Gastrocnemius medialis (tissue), 4 donors: ENCODE results near the gene AGFG2. TPM values are rescaled to one million over a fixed set of nuclear protein-coding genes. Genes with fewer than 3 reads are reported as not detected.

ENCODE experiments used
- ATAC-seq, 2 donors: fragments of 150-250 bp; one replicate each; pipeline ENCODE4 v1.9.1; 2016
- DNase-seq, 2 donors: peaks; one replicate each; pipeline ENCODE4 v3.0.0-alpha.2; 2019
- H3K27ac ChIP-seq, 4 donors: fragments of 200-600 bp; sonication (generic); 1 replicate in 1 of 4; 2 replicates in 3 of 4; pipeline ENCODE4 v1.5.1; 2016 to 2018; ENCODE audit warnings: mild to moderate bottlenecking in 2 of 4, moderate library complexity in 1 of 4
- H3K27me3 ChIP-seq, 3 donors: fragments of 200-600 bp; sonication (generic) in 2 of 3; 1 replicate in 1 of 3; 2 replicates in 2 of 3; pipeline versions ENCODE4 v1.5.1 to v1.6.0; 2016 to 2019; ENCODE audit warnings: mild to moderate bottlenecking in 1 of 3, moderate library complexity in 1 of 3
- H3K36me3 ChIP-seq, 2 donors: fragments of 200-600 bp; sonication (generic) in 1 of 2; one replicate each; pipeline ENCODE4 v1.5.1; 2017 to 2018
- H3K4me1 ChIP-seq, 2 donors: fragments of 200-600 bp; sonication (generic) in 1 of 2; one replicate each; pipeline ENCODE4 v1.5.1; 2016 to 2017; ENCODE audit warnings: mild to moderate bottlenecking in 2 of 2
- H3K4me3 ChIP-seq, 4 donors: fragments of 200-600 bp; sonication (generic) in 3 of 4; 1 replicate in 1 of 4; 2 replicates in 3 of 4; pipeline ENCODE4 v1.5.1; 2016 to 2019; ENCODE audit warnings: mild to moderate bottlenecking in 2 of 4
- H3K9me3 ChIP-seq, 3 donors: fragments of 200-600 bp; sonication (generic) in 2 of 3; 1 replicate in 1 of 3; 2 replicates in 2 of 3; pipeline ENCODE4 v1.5.1; 2016 to 2019
- CTCF ChIP-seq, 5 experiments: fragments of 450-650 bp in 3 of 5; fragments of 200-600 bp in 2 of 5; sonication (generic) in 2 of 5; IDR thresholded peaks in 4 of 5; conservative IDR thresholded peaks in 1 of 5; 1 replicate in 4 of 5; 2 replicates in 1 of 5; pipeline ENCODE4 v1.5.1; 2016 to 2019; ENCODE audit warnings: antibody characterized with exemption in 5 of 5, mild to moderate bottlenecking in 3 of 5, moderate library complexity in 3 of 5
- POLR2A ChIP-seq, 2 donors: fragments of 450-650 bp; IDR thresholded peaks; one replicate each; pipeline ENCODE4 v1.6.1; 2017; ENCODE audit warnings: antibody characterized with exemption in 2 of 2, mild to moderate bottlenecking in 2 of 2, moderate library complexity in 2 of 2
- in situ Hi-C, 4 donors: fragments of 200-750 bp; cut with MboI; loops; one replicate each; pipeline versions ENCODE4 v1.15.0 to v1.8.0; 2017; ENCODE audit warnings: low sequenced_read_pairs in 4 of 4
- intact Hi-C: fragments of 100-400 bp; cut with DNase I; formaldehyde crosslinking; loops from one replicate; pipeline ENCODE4 v1.15.1; 2023; ENCODE audit warnings: low total_unique reads
- total RNA-seq, 4 donors: library from RNA; depleted of rRNA; stranded (reverse); fragments of >200 nt; gene quantifications; one replicate each; pipeline versions ENCODE4 v1.1.0 to v1.2.3, GENCODE V29; 2016

The AGFG2 gene
- total RNA-seq, 4 donors from 2014 or later: 10.7 to 16.4 (median 13.5) TPM

DNA sequence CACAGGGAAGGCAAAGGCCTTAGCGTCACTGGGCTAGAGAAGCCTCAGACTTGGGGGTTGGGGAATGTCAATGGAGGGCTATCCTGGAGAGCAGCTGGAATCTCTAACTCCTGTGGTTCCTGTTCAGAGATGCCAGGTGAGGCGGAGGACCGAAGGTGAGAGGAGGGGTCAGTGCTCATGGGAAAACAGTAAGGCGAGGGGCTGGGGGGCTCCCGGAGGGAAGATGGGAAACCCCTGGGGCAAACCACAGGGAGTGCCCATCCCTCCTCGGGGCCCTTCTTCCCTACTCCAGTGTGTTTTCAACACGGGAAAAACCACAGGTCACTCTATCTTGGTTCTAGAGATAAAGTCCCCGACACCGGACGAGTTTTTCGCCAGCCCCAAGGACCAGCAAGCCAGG lies 43.6 kb downstream of the AGFG2 start:
- no peak overlapping the region for H3K4me3 ChIP-seq
- in situ Hi-C loops: loop anchor here in 1 of 4 donors (10.0 to 25.0 kb wide), 2 partner anchors 112 to 280 kb away; partner anchors contain the start of genes GIGYF1, SLC12A9 and TRIP6
- DNase-seq (no peak), ATAC-seq (no peak)
- H3K36me3 ChIP-seq: peaks cover 0 to 45% of the 10 kb centered on the region in 2 donors
- intact Hi-C loops: no loop called here
- TF ChIP-seq POLR2A (IDR thresholded peaks at IDR 0.05): no peak
- TF ChIP-seq CTCF (IDR thresholded peaks at IDR 0.05 in 4 of 5, conservative IDR thresholded peaks at IDR 0.05 in 1 of 5): no peak
- no peaks in the 10 kb centered on the region for H3K27me3 ChIP-seq
- peaks cover 11 to 30% of the 10 kb centered on the region in 2 donors for H3K4me1 ChIP-seq
- H3K9me3 ChIP-seq: no peaks in the 10 kb centered on the region
- H3K27ac ChIP-seq: peak overlapping the region in 2 of 4 donors; percentile 47 to 92

DNA sequence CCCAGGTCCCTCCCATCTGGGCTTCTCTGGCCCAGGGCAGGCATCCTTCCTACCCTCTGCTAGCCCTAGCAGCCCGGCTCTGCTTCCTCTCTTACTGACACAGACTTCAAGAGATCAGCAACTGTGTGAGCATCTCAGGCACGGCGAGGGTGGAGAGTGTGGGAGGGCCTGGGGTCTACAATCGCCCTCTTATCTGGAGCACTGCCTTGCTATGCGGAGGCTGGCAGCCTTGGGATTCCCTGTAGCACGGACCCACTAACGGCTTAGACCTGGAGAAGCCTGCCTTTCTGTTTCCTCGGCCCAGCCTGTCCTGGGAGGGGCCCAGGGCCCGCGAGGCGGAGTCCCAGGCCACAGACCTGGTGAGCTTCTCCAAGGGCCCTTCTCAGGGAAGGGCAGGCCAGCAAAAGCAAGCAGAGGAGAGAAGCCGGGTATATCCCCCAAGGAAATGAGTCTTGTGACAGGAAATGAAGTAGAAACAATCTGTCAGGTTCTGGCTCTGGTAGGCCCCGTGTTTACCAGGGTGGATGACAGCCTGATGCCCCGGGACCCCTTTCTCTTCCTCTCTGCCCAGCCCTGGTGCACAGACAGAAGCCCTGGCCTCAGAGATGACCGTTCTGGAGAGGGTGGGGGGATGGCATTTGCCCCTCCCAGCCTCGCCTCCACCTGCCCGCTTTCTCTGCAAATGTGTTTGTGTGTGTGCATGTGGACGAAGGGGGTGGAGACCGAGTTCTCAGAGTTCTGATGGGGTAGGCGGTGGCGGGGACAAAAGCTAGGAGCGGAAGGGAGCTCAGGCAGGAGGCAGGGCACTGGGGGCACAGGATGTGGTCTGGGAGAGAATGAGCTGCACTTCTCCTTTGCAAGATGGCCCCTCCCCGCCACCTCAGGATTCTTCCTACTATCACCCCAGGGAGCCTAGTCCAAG lies 44.4 kb downstream of the AGFG2 start:
- ATAC-seq: no peak
- H3K4me1 ChIP-seq: peaks cover 11 to 30% of the 10 kb centered on the region in 2 donors
- H3K4me3 ChIP-seq: peak overlapping the region in 3 of 4 donors; percentile 89 to 98 (median 97)
- TF ChIP-seq POLR2A (IDR thresholded peaks at IDR 0.05): no peak
- no peak for TF ChIP-seq CTCF (IDR thresholded peaks at IDR 0.05 in 4 of 5, conservative IDR thresholded peaks at IDR 0.05 in 1 of 5)
- peaks cover 0 to 38% of the 10 kb centered on the region in 2 donors for H3K36me3 ChIP-seq
- intact Hi-C loops: no loop called here
- peak; percentile 41 to 48 for DNase-seq
- peak overlapping the region in 3 of 4 donors; percentile 92 to 97 (median 96) for H3K27ac ChIP-seq
- H3K9me3 ChIP-seq: no peaks in the 10 kb centered on the region
- H3K27me3 ChIP-seq: no peaks in the 10 kb centered on the region
- in situ Hi-C loops: loop anchor here in 1 of 4 donors (10.0 to 25.0 kb wide), 2 partner anchors 111 to 279 kb away; partner anchors contain the start of genes GIGYF1, SLC12A9 and TRIP6

DNA sequence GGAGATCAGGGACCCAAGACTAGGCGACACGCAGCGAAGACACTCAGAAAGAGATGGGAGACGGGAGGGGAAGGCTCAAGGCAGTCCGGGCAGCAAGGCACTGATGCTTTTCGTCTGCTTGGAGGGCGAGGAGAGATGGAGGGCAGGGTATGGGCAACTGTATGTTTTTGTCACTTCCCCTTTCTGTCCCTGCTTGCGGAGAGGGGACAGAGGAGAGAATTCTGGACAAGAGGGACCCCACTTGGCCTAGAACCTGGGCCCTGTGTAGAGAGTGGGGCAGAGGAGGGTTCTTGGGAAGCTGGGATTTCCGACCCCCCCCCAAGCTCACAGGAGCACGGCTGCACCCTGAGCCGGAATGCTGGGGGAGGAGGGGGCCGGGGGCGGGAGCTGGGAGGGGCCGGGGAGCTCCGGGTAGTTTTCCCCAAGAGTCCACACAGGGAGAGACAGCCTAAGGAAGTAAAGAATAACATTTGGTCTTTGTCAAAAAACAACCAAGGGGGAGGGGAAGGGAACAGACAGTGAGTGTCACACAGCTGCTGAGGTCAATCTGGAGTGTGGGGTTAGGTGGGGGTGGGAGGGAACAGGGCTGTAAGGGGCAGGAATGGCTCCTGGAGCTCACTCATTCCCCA lies 45.2 kb downstream of the AGFG2 start:
- in situ Hi-C loops (loop anchor here in 1 of 4 donors (10.0 to 25.0 kb wide), 2 partner anchors 111 to 278 kb away; partner anchors contain the start of genes GIGYF1, SLC12A9 and TRIP6), intact Hi-C loops (no loop called here)
- Histone ChIP-seq H3K4me1 (peaks cover 11 to 30% of the 10 kb centered on the region in 2 donors), H3K9me3 (no peaks in the 10 kb centered on the region), H3K27ac (peak overlapping the region; percentile 92 to 97 (median 96)), H3K27me3 (no peaks in the 10 kb centered on the region), H3K36me3 (peaks cover 0 to 30% of the 10 kb centered on the region in 2 donors), H3K4me3 (peak overlapping the region; percentile 89 to 98 (median 96))
- ATAC-seq (no peak), DNase-seq (no peak)
- TF ChIP-seq CTCF (IDR thresholded peaks at IDR 0.05 in 4 of 5, conservative IDR thresholded peaks at IDR 0.05 in 1 of 5): no peak
- TF ChIP-seq POLR2A (IDR thresholded peaks at IDR 0.05): no peak

- no peak for ATAC-seq
- no peak for TF ChIP-seq CTCF (IDR thresholded peaks at IDR 0.05 in 4 of 5, conservative IDR thresholded peaks at IDR 0.05 in 1 of 5)
- TF ChIP-seq POLR2A (IDR thresholded peaks at IDR 0.05): no peak
- Histone ChIP-seq H3K4me1 (peaks cover 11 to 30% of the 10 kb centered on the region in 2 donors), H3K9me3 (no peaks in the 10 kb centered on the region), H3K36me3 (peaks cover 0 to 23% of the 10 kb centered on the region in 2 donors), H3K4me3 (peak overlapping the region; percentile 89 to 98 (median 96)), H3K27me3 (no peaks in the 10 kb centered on the region), H3K27ac (peak overlapping the region; percentile 92 to 97 (median 96))
- intact Hi-C loops (no loop called here), in situ Hi-C loops (loop anchor here in 1 of 4 donors (10.0 to 25.0 kb wide), 2 partner anchors 110 to 277 kb away; partner anchors contain the start of genes GIGYF1, SLC12A9 and TRIP6)
- DNase-seq: no peak
Measured at GRCh38 chr7:100584683-100585510, 45.9 kb downstream of the AGFG2 start.
